GM23338 (cell line): ENCODE measurements around the gene B3GALNT2. TPM values are rescaled to one million over a fixed set of nuclear protein-coding genes. Genes with fewer than 3 reads are reported as not detected.
"Not testable (repeated sequence)": the region's sequence is repeated elsewhere in the genome, so short reads cannot be mapped to it uniquely, and the experiment has no call there.

Source experiments
- ATAC-seq: fragments of 200-7000 bp; cut with Tn5 transposase; 3 replicates; pipeline ENCODE4 v1.9.1; 2020
- DNase-seq: peaks from one replicate; pipeline ENCODE4 v3.0.0-alpha.2; 2015; ENCODE audit warnings: low spot score
- H2AFZ ChIP-seq: fragments of 200-600 bp; sonication (generic); 2 replicates; pipeline ENCODE4 v1.8.0; 2016; ENCODE audit warnings: antibody characterized with exemption, mild to moderate bottlenecking, moderate library complexity
- H3F3A ChIP-seq: fragments of 200-600 bp; sonication (generic); replicated peaks from 2 replicates; pipeline ENCODE4 v1.8.0; 2017; ENCODE audit warnings: antibody characterized with exemption, mixed run types, low read depth
- H3K27ac ChIP-seq: fragments of 200-600 bp; sonication (generic); 2 replicates; pipeline ENCODE4 v1.6.1; 2016; ENCODE audit warnings: low read depth
- H3K27me3 ChIP-seq: fragments of 200-600 bp; sonication (generic); 2 replicates; pipeline ENCODE4 v1.8.0; 2016; ENCODE audit warnings: mild to moderate bottlenecking, mixed run types, moderate library complexity; ENCODE audit not compliant: insufficient read depth
- H3K36me3 ChIP-seq: fragments of 200-600 bp; sonication (generic); 2 replicates; pipeline ENCODE4 v1.8.0; 2016; ENCODE audit warnings: mild to moderate bottlenecking; ENCODE audit not compliant: insufficient read depth
- H3K4me1 ChIP-seq: fragments of 200-600 bp; sonication (generic); 2 replicates; pipeline ENCODE4 v1.8.0; 2016; ENCODE audit warnings: mild to moderate bottlenecking, moderate library complexity; ENCODE audit not compliant: insufficient read depth
- H3K4me2 ChIP-seq: fragments of 200-600 bp; sonication (generic); 2 replicates; pipeline ENCODE4 v1.7.1; 2017; ENCODE audit warnings: mixed run types
- H3K4me3 ChIP-seq: fragments of 200-600 bp; sonication (generic); 2 replicates; pipeline ENCODE4 v1.6.1; 2016; ENCODE audit warnings: mixed run types
- H3K79me2 ChIP-seq: fragments of 200-600 bp; sonication (generic); replicated peaks from 2 replicates; pipeline ENCODE4 v1.8.0; 2017; ENCODE audit warnings: mild to moderate bottlenecking; ENCODE audit not compliant: insufficient read depth
- H3K9me2 ChIP-seq: fragments of 200-600 bp; sonication (generic); 2 replicates; pipeline ENCODE4 v1.8.0; 2017; ENCODE audit not compliant: insufficient read depth
- H4K20me1 ChIP-seq: fragments of 200-600 bp; sonication (generic); replicated peaks from 2 replicates; pipeline ENCODE4 v1.8.0; 2017; ENCODE audit warnings: mild to moderate bottlenecking; ENCODE audit not compliant: insufficient read depth
- H3K27ac Mint-ChIP-seq: 2 replicates; pipeline ENCODE4 v1.8.0; 2020; ENCODE audit warnings: inconsistent platforms, mild to moderate bottlenecking, moderate library complexity, mixed read lengths
- H3K27me3 Mint-ChIP-seq: 3 replicates; pipeline ENCODE4 v1.8.0; 2022; ENCODE audit warnings: low read depth, mild to moderate bottlenecking, moderate library complexity, mixed read lengths, inconsistent platforms; ENCODE audit not compliant: insufficient read depth, poor library complexity
- H3K36me3 Mint-ChIP-seq: 3 replicates; pipeline ENCODE4 v1.8.0; 2021; ENCODE audit warnings: low read depth, mild to moderate bottlenecking, inconsistent platforms, moderate library complexity, mixed read lengths
- H3K4me1 Mint-ChIP-seq: 3 replicates; pipeline ENCODE4 v1.8.0; 2020; ENCODE audit warnings: mild to moderate bottlenecking, inconsistent platforms, mixed read lengths
- H3K4me3 Mint-ChIP-seq: 3 replicates; pipeline ENCODE4 v1.8.0; 2021; ENCODE audit warnings: moderate library complexity, mild to moderate bottlenecking, inconsistent platforms, mixed read lengths
- H3K9me3 Mint-ChIP-seq: 3 replicates; pipeline ENCODE4 v1.8.0; 2020; ENCODE audit warnings: moderate library complexity, mild to moderate bottlenecking, inconsistent platforms, mixed read lengths
- CTCF ChIP-seq, 2 experiments: fragments of 200-600 bp in 1 of 2; sonication (generic) in 1 of 2; conservative IDR thresholded peaks; 2 replicates each; pipeline versions ENCODE4 v1.5.1 to v1.6.1; 2016 to 2017; ENCODE audit warnings: antibody characterized with exemption in 2 of 2, low read depth in 2 of 2, mild to moderate bottlenecking in 2 of 2, moderate library complexity in 1 of 2
- EZH2 ChIP-seq: fragments of 200-600 bp; sonication (generic); IDR thresholded peaks from one replicate; pipeline ENCODE4 v1.8.0; 2017; ENCODE audit warnings: antibody characterized with exemption, mild to moderate bottlenecking, low read depth; ENCODE audit not compliant: unreplicated experiment
- EZH2phosphoT487 ChIP-seq: fragments of 200-600 bp; sonication (generic); IDR thresholded peaks from one replicate; pipeline ENCODE4 v1.8.1; 2018; ENCODE audit warnings: antibody characterized with exemption; ENCODE audit not compliant: unreplicated experiment
- JUNB ChIP-seq: IDR thresholded peaks from one replicate; pipeline ENCODE4 v1.6.1; 2016; ENCODE audit warnings: antibody characterized with exemption; ENCODE audit not compliant: unreplicated experiment
- NANOG ChIP-seq: IDR thresholded peaks from 2 replicates; pipeline ENCODE4 v1.6.1; 2016; ENCODE audit warnings: antibody characterized with exemption, borderline replicate concordance
- STAT1 ChIP-seq: IDR thresholded peaks from one replicate; pipeline ENCODE4 v1.6.1; 2016; ENCODE audit warnings: antibody characterized with exemption; ENCODE audit not compliant: unreplicated experiment
- ZNF114 ChIP-seq: fragments of 250-450 bp; sonication (Bioruptor Pico); IDR thresholded peaks from 2 replicates; pipeline ENCODE4 v1.5.0; 2020; ENCODE audit warnings: mild to moderate bottlenecking, moderate library complexity
- polyA plus RNA-seq: library from polyadenylated mRNA; unstranded; fragments of >200 nt; fragmentation: Nextera tagmentation; extraction: Ambion mirVana; gene quantifications from 2 replicates; pipeline ENCODE4 v1.2.1, GENCODE V29; 2016
- total RNA-seq: library from RNA; depleted of rRNA; stranded (reverse); fragments of >200 nt; shearing (Covaris generic); gene quantifications from 2 replicates; pipeline ENCODE4 v1.2.3, GENCODE V29; 2014

B3GALNT2 gene
- total and polyA plus RNA-seq, 2 experiments from 2014 or later = 14.4 to 48.8 TPM

GRCh38 chr1:235545292-235545930, 41.2 kb upstream of the B3GALNT2 start (continued):
- TF ChIP-seq EZH2 (no peak), STAT1 (no peak), CTCF (conservative IDR thresholded peaks at IDR 0.05; ENCODE audit: low read depth in 2 of 2) (no peak), EZH2phosphoT487 (no peak)

GRCh38 chr1:235542845-235543244, 38.6 kb upstream of the B3GALNT2 start:
- H3K79me2 ChIP-seq, H3K9me3 Mint-ChIP-seq, H3K27ac ChIP-seq, H3K4me2 ChIP-seq, H3K4me3 ChIP-seq, H3K9me2 ChIP-seq, H4K20me1 ChIP-seq, H3K36me3 Mint-ChIP-seq, H3K27me3 Mint-ChIP-seq, H3K27me3 ChIP-seq, H3F3A ChIP-seq, H3K4me1 ChIP-seq, H3K36me3 ChIP-seq, H2AFZ ChIP-seq, H3K4me3 Mint-ChIP-seq, H3K27ac Mint-ChIP-seq: not testable (repeated sequence)
- H3K4me1 Mint-ChIP-seq = peaks cover 13% of the 10 kb centered on the region
- ATAC-seq (peak; percentile 61), DNase-seq (peak; percentile 53)

- H3K4me1 Mint-ChIP-seq = no peaks in the 10 kb centered on the region
- H3K9me3 Mint-ChIP-seq = no peaks in the 10 kb centered on the region
- no peaks in the 10 kb centered on the region; the same call in 1 of the 2 replicates for H4K20me1 ChIP-seq
- no peaks in the 10 kb centered on the region for H3K9me2 ChIP-seq
- no peaks in the 10 kb centered on the region for H3K4me1 ChIP-seq
- no peak overlapping the region for H3K27ac Mint-ChIP-seq
- no peak for DNase-seq
- H3K36me3 Mint-ChIP-seq = no peaks in the 10 kb centered on the region
- H3K27me3 Mint-ChIP-seq = no peaks in the 10 kb centered on the region
- H3K27me3 ChIP-seq = no peaks in the 10 kb centered on the region
- H3F3A ChIP-seq = no peaks in the 10 kb centered on the region
- H2AFZ ChIP-seq = no peak overlapping the region
- no peak overlapping the region for H3K4me3 Mint-ChIP-seq
- no peak for ATAC-seq
- H3K4me2 ChIP-seq = no peak overlapping the region
- no peaks in the 10 kb centered on the region for H3K79me2 ChIP-seq
- no peak overlapping the region for H3K4me3 ChIP-seq
- no peaks in the 10 kb centered on the region for H3K36me3 ChIP-seq
- TF ChIP-seq JUNB = no peak
- no peak for TF ChIP-seq NANOG
- no peak overlapping the region for H3K27ac ChIP-seq
These were observed 29.4 kb upstream of the B3GALNT2 start for GRCh38 chr1:235533476-235534168.

- Mint-ChIP-seq H3K9me3 (no peaks in the 10 kb centered on the region), H3K4me3 (no peak overlapping the region), H3K4me1 (no peaks in the 10 kb centered on the region), H3K27ac (no peak overlapping the region), H3K36me3 (no peaks in the 10 kb centered on the region), H3K27me3 (no peaks in the 10 kb centered on the region)
- ATAC-seq (no peak), DNase-seq (no peak)
- H3F3A ChIP-seq = no peaks in the 10 kb centered on the region
- no peaks in the 10 kb centered on the region for H3K27me3 ChIP-seq
- H4K20me1 ChIP-seq = no peaks in the 10 kb centered on the region; the same call in 1 of the 2 replicates
- H3K4me3 ChIP-seq = no peak overlapping the region
- H3K4me1 ChIP-seq = no peaks in the 10 kb centered on the region
- H3K79me2 ChIP-seq = no peaks in the 10 kb centered on the region
- TF ChIP-seq CTCF (conservative IDR thresholded peaks at IDR 0.05; ENCODE audit: low read depth in 2 of 2) (no peak), ZNF114 (no peak)
- H3K27ac ChIP-seq = no peak overlapping the region
- H3K36me3 ChIP-seq = no peaks in the 10 kb centered on the region
- H2AFZ ChIP-seq = no peak overlapping the region
- no peak overlapping the region for H3K4me2 ChIP-seq
- H3K9me2 ChIP-seq = no peaks in the 10 kb centered on the region
These were observed 28.1 kb upstream of the B3GALNT2 start for GRCh38 chr1:235532360-235532759.
